ENCODE data around the gene LAMTOR5.

LAMTOR5 gene

GRCh38 chr1:110436635-110437034 lies 29.1 kb upstream of the LAMTOR5 start:
- TF ChIP-seq CTCF (IDR thresholded peaks at IDR 0.05; ENCODE audit: extremely low read depth, missing control alignments) = no peak
- no peak for DNase-seq (ENCODE audit: low spot score)

- TF ChIP-seq CTCF (IDR thresholded peaks at IDR 0.05; ENCODE audit: extremely low read depth, missing control alignments) = no peak
- no peak for DNase-seq (ENCODE audit: low spot score)
Measured at GRCh38 chr1:110434946-110435345, 27.5 kb upstream of the LAMTOR5 start.

- TF ChIP-seq CTCF (IDR thresholded peaks at IDR 0.05; ENCODE audit: extremely low read depth, missing control alignments) = no peak
- DNase-seq (ENCODE audit: low spot score) = no peak
Measured at GRCh38 chr1:110433803-110434202, 26.3 kb upstream of the LAMTOR5 start.

GRCh38 chr1:110433213-110433612 lies 25.7 kb upstream of the LAMTOR5 start:
- no peak for TF ChIP-seq CTCF (IDR thresholded peaks at IDR 0.05; ENCODE audit: extremely low read depth, missing control alignments)
- DNase-seq (ENCODE audit: low spot score) = no peak

- no peak for TF ChIP-seq CTCF (IDR thresholded peaks at IDR 0.05; ENCODE audit: extremely low read depth, missing control alignments)
- DNase-seq (ENCODE audit: low spot score) = no peak
Measured at GRCh38 chr1:110430901-110431300, 23.4 kb upstream of the LAMTOR5 start.

GRCh38 chr1:110430366-110430765 lies 22.9 kb upstream of the LAMTOR5 start:
- DNase-seq (ENCODE audit: low spot score) = no peak
- no peak for TF ChIP-seq CTCF (IDR thresholded peaks at IDR 0.05; ENCODE audit: extremely low read depth, missing control alignments)

- TF ChIP-seq CTCF (IDR thresholded peaks at IDR 0.05; ENCODE audit: extremely low read depth, missing control alignments) = no peak
- no peak for DNase-seq (ENCODE audit: low spot score)
Measured at GRCh38 chr1:110428946-110429345, 21.5 kb upstream of the LAMTOR5 start.

All from GM20000 (cell line).